ENCODE results near the gene P2RY12. TPM values are rescaled to one million over a fixed set of nuclear protein-coding genes. Genes with fewer than 3 reads are reported as not detected.

The P2RY12 gene
- total and polyA plus RNA-seq, 2 of the 8 experiments (the other 6 are each of a cell fraction or from before 2014, with no cell fraction given), result not detected

DNA sequence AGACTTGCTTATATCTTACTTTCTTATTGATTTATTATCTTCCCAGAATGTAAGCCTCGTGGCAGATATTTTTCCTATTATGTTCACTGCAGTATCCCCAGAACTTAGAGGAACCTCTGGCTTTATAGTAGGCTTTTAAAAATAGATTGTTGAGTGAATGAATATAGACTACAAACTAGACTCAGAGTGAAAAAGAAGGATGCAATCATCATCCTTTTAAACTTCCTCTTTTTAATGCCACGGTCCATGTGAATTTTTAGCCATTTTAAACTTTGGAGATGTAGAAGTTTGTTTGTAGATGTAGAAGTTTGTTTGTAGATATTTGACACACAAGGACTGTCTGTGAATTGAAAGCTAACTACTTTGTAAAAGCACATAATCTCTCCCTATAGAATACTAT lies 7.2 kb upstream of the P2RY12 start:
- Histone ChIP-seq H3K9me3 (ENCODE audit: insufficient read depth in 2 of 2, low read depth in 1 of 2, low read length in 1 of 2) (no peaks in the 10 kb centered on the region), H2BK120ac (replicated peaks; ENCODE audit: low read depth, low read length) (no peak overlapping the region), H4K5ac (ENCODE audit: insufficient read length, low read depth, low read length) (no peak overlapping the region), H3K4me3 (ENCODE audit: extremely low read depth in 1 of 4, insufficient read depth in 2 of 4, low read depth in 3 of 4, low read length in 4 of 4) (no peak overlapping the region), H3K79me2 (ENCODE audit: control insufficient read depth in 1 of 2, insufficient read depth in 2 of 2, low read length in 2 of 2) (no peaks in the 10 kb centered on the region), H3K27me3 (replicated peaks in 1 of 4; ENCODE audit: control insufficient read depth in 3 of 4, extremely low read depth in 1 of 4, insufficient read depth in 3 of 4, low read length in 3 of 4) (no peaks in the 10 kb centered on the region), H4K91ac (replicated peaks; ENCODE audit: insufficient read length, low read length) (no peak overlapping the region), H2AFZ (ENCODE audit: low read length) (no peak overlapping the region), H3K9ac (replicated peaks in 1 of 4; ENCODE audit: extremely low read depth in 1 of 4, low read depth in 3 of 4, low read length in 3 of 4) (no peak overlapping the region), H2BK5ac (ENCODE audit: low read depth, low read length) (no peak overlapping the region; the same call in 1 of the 2 replicates), H2AK5ac (ENCODE audit: low read depth, low read length) (no peak overlapping the region), H3K79me1 (ENCODE audit: low read depth, low read length) (no peaks in the 10 kb centered on the region), H2BK20ac (ENCODE audit: low read length) (no peak overlapping the region), H3K56ac (replicated peaks; ENCODE audit: insufficient read length, low read depth, low read length) (no peak overlapping the region), H4K8ac (ENCODE audit: extremely low read depth, insufficient read depth, low read length) (no peak overlapping the region), H3K27ac (ENCODE audit: low read depth, low read length) (no peak overlapping the region), H3K18ac (ENCODE audit: extremely low read depth, low read length) (no peak overlapping the region), H4K20me1 (replicated peaks in 1 of 2; ENCODE audit: control insufficient read depth in 1 of 2, insufficient read depth in 2 of 2, low read length in 2 of 2) (no peaks in the 10 kb centered on the region), H3K4me1 (replicated peaks in 1 of 4; ENCODE audit: control insufficient read depth in 3 of 4, insufficient read depth in 4 of 4, low read length in 3 of 4) (peaks cover 3 to 9% (median 5%) of the 10 kb centered on the region in 4 experiments), H2BK12ac (ENCODE audit: low read depth, low read length) (no peak overlapping the region), H3K23me2 (ENCODE audit: low read depth, low read length) (no peaks in the 10 kb centered on the region), H3K36me3 (ENCODE audit: control insufficient read depth in 2 of 4, insufficient read depth in 4 of 4, low read length in 3 of 4) (peaks cover 0 to 17% (median 1%) of the 10 kb centered on the region in 4 experiments; a peak in 5 of 8 replicates), H3K14ac (ENCODE audit: insufficient read length) (no peak overlapping the region), H3K4me2 (ENCODE audit: insufficient read depth in 1 of 2, low read depth in 2 of 2, low read length in 2 of 2) (no peak overlapping the region), H3K23ac (ENCODE audit: insufficient read length) (no peak overlapping the region), H2BK15ac (ENCODE audit: low read length) (no peak overlapping the region), H3K4ac (replicated peaks; ENCODE audit: insufficient read length, low read depth, low read length) (no peak overlapping the region)
- ChIA-PET CTCF (ENCODE audit: partially characterized antibody) (interaction anchor here (1.0 kb wide), 1 partner anchor 12 kb away, joined by 3 read pairs; no protein-coding TSS in a partner anchor), POLR2A (ENCODE audit: partially characterized antibody) (no interaction called here)
- TF ChIP-seq YY1 (IDR thresholded peaks at IDR 0.05; ENCODE audit: low read depth, low read length) (no peak), CTBP2 (IDR thresholded peaks at IDR 0.05; ENCODE audit: borderline replicate concordance, insufficient read depth, insufficient read length, low read length) (no peak), KDM5A (IDR thresholded peaks at IDR 0.05; ENCODE audit: low read length) (no peak), CBX5 (IDR thresholded peaks at IDR 0.05; ENCODE audit: low read depth, low read length) (no peak), TEAD4 (IDR thresholded peaks at IDR 0.05; ENCODE audit: low read depth, low read length) (no peak), ATF3 (IDR thresholded peaks at IDR 0.05; ENCODE audit: insufficient read depth, low read depth, low read length) (no peak), ATF2 (IDR thresholded peaks at IDR 0.05; ENCODE audit: low read length) (no peak), BCL11A (IDR thresholded peaks at IDR 0.05; ENCODE audit: low read depth in 2 of 2, low read length in 2 of 2) (no peak), KDM4A (IDR thresholded peaks at IDR 0.05; ENCODE audit: low read depth, low read length, severe bottlenecking) (no peak)
- TF ChIP-seq, protein P1, sequence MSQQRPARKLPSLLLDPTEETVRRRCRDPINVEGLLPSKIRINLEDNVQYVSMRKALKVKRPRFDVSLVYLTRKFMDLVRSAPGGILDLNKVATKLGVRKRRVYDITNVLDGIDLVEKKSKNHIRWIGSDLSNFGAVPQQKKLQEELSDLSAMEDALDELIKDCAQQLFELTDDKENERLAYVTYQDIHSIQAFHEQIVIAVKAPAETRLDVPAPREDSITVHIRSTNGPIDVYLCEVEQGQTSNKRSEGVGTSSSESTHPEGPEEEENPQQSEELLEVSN (IDR thresholded peaks at IDR 0.05), result no peak
- no peak for FAIRE-seq
- 91% methylated on average over 2 of the region's 2 CpGs; no CpG with 5 or more reads in 1 of the 2 experiments for WGBS, 2 experiments (ENCODE audit: extremely low coverage in 1 of 2, insufficient coverage in 1 of 2, insufficient read length in 1 of 2, insufficient replicate concordance in 2 of 2, low coverage in 1 of 2, low lambda C conversion rate in 2 of 2, missing lambda C conversion rate in 1 of 2)
- no peak for DNase-seq (ENCODE audit: low read depth in 1 of 2, low spot score in 2 of 2)

Measured in H1 (cell line).